HEK293 (cell line): ENCODE data around the gene HES5.

Experiments used
- CTCF ChIP-seq: fragments of 450-650 bp; formaldehyde crosslinking; IDR thresholded peaks from 2 replicates; pipeline ENCODE4 v1.5.1; 2016; ENCODE audit warnings: missing biosample characterization, missing genetic modification characterization
- REST ChIP-seq: fragments of 450-650 bp; formaldehyde crosslinking; IDR thresholded peaks from 2 replicates; pipeline ENCODE4 v1.5.1; 2016; ENCODE audit warnings: missing biosample characterization, missing genetic modification characterization
- SCRT1 ChIP-seq: fragments of 450-650 bp; formaldehyde crosslinking; IDR thresholded peaks from 2 replicates; pipeline ENCODE4 v1.5.1; 2016; ENCODE audit warnings: missing biosample characterization, missing genetic modification characterization, borderline replicate concordance
- ZNF416 ChIP-seq: fragments of 450-650 bp; formaldehyde crosslinking; IDR thresholded peaks from 2 replicates; pipeline ENCODE4 v1.5.1; 2016; ENCODE audit warnings: missing biosample characterization, missing genetic modification characterization
- ZNF639 ChIP-seq: fragments of 450-650 bp; formaldehyde crosslinking; IDR thresholded peaks from 2 replicates; pipeline ENCODE4 v1.5.1; 2016; ENCODE audit warnings: missing biosample characterization, missing genetic modification characterization

GRCh38 chr1:2574350-2574749, 44.3 kb upstream of the HES5 start:
- TF ChIP-seq ZNF639 (tag by site-specific recombination) = no peak
- TF ChIP-seq REST (tag by site-specific recombination) = no peak
- no peak for TF ChIP-seq SCRT1 (tag by site-specific recombination)
- TF ChIP-seq ZNF416 (tag by site-specific recombination) = no peak
- TF ChIP-seq CTCF (tag by site-specific recombination) = no peak
